HG03575 (cell line): ENCODE results near the gene COX11.

Experiments
- ATAC-seq: cut with Tn5 transposase; IDR thresholded peaks from one replicate; pipeline ENCODE4 v1.9.1; 2021; ENCODE audit not compliant: unreplicated experiment, insufficient number of reproducible peaks, low FRiP score; ENCODE audit errors: extremely low read depth

Gene COX11

GRCh38 chr17:54916721-54917120 lies 51.7 kb downstream of the COX11 start:
- ATAC-seq = no peak
